B cell (primary cell): ENCODE results near the gene METTL8. TPM values are rescaled to one million over a fixed set of nuclear protein-coding genes. Genes with fewer than 3 reads are reported as not detected.

Experiments
- ATAC-seq: fragments of 200-7000 bp; cut with Tn5 transposase; one replicate; pipeline ENCODE4 v1.10.0; 2021; ENCODE audit warnings: low read depth, mild to moderate bottlenecking, moderate number of reproducible peaks, moderate library complexity
- CTCF ChIA-PET: fragments of 350-600 bp; sonication (Branson Sonifier 250); formaldehyde crosslinking; loops from one replicate; lab custom pipeline; 2021; ENCODE audit warnings: antibody characterized with exemption, inconsistent platforms; lab: Charles Lee
- POLR2A ChIA-PET: fragments of 350-600 bp; sonication (Branson Sonifier 250); formaldehyde crosslinking; loops from one replicate; lab custom pipeline; 2021; ENCODE audit warnings: antibody characterized with exemption; lab: Charles Lee
- DNase-seq: peaks from one replicate; pipeline ENCODE4 v3.0.0; 2013
- H2AFZ ChIP-seq: 2 replicates; pipeline ENCODE4 v1.6.1; 2012; ENCODE audit warnings: mild to moderate bottlenecking, low read depth, low read length; ENCODE audit not compliant: insufficient read depth, poor library complexity, severe bottlenecking
- H3K27ac ChIP-seq, 2 donors: 1 replicate in 1 of 2; 2 replicates in 1 of 2; pipeline ENCODE4 v1.5.1; 2012 to 2013; ENCODE audit warnings: low read length in 2 of 2, mild to moderate bottlenecking in 2 of 2, moderate library complexity in 1 of 2
- H3K27me3 ChIP-seq, 4 experiments: fragments of 200-600 bp in 1 of 4; sonication (generic) in 1 of 4; replicated peaks in 1 of 4; 1 replicate in 2 of 4; 2 replicates in 2 of 4; pipeline versions ENCODE4 v1.6.1 to v1.7.0; 2013 to 2016; ENCODE audit warnings: low read length in 3 of 4, mild to moderate bottlenecking in 2 of 4, mixed read lengths in 1 of 4, moderate library complexity in 1 of 4; ENCODE audit not compliant: insufficient read depth in 4 of 4, control insufficient read depth in 3 of 4; ENCODE audit errors: control extremely low read depth in 1 of 4
- H3K36me3 ChIP-seq, 2 experiments: replicated peaks in 1 of 2; 1 replicate in 1 of 2; 2 replicates in 1 of 2; pipeline versions ENCODE4 v1.6.1 to v1.7.1; 2013; ENCODE audit warnings: low read length in 1 of 2; ENCODE audit not compliant: insufficient read depth in 2 of 2, control insufficient read depth in 1 of 2; ENCODE audit errors: control extremely low read depth in 1 of 2, extremely low read depth in 1 of 2
- H3K4me1 ChIP-seq, 2 donors: fragments of 200-600 bp in 1 of 2; sonication (generic) in 1 of 2; 1 replicate in 1 of 2; 2 replicates in 1 of 2; pipeline versions ENCODE4 v1.5.1 to v1.6.1; 2013 to 2017; ENCODE audit warnings: low read length in 2 of 2; ENCODE audit not compliant: control insufficient read depth in 2 of 2, insufficient read depth in 2 of 2
- H3K4me2 ChIP-seq: replicated peaks from 2 replicates; pipeline ENCODE3; 2012; ENCODE audit warnings: mild to moderate bottlenecking, low read depth, low read length; ENCODE audit not compliant: poor library complexity, severe bottlenecking
- H3K4me3 ChIP-seq, 5 experiments: fragments of 200-600 bp in 1 of 5; sonication (generic) in 1 of 5; 1 replicate in 3 of 5; 2 replicates in 2 of 5; pipeline versions ENCODE4 v1.5.1 to v1.7.0; 2011 to 2016; ENCODE audit warnings: low read length in 4 of 5, mild to moderate bottlenecking in 4 of 5, low read depth in 2 of 5, control low read depth in 1 of 5, moderate library complexity in 1 of 5; ENCODE audit not compliant: insufficient read depth in 1 of 5; ENCODE audit errors: control extremely low read depth in 1 of 5, extremely low read depth in 1 of 5
- H3K79me2 ChIP-seq: fragments of 200-600 bp; sonication (generic); one replicate; pipeline ENCODE4 v1.6.0; 2016; ENCODE audit warnings: low read length; ENCODE audit not compliant: control insufficient read depth, insufficient read depth
- H3K9ac ChIP-seq: fragments of 200-600 bp; sonication (generic); 2 replicates; pipeline ENCODE4 v1.6.1; 2017; ENCODE audit warnings: mild to moderate bottlenecking, low read length, moderate library complexity
- H3K9me3 ChIP-seq, 3 donors: one replicate each; pipeline versions ENCODE4 v1.6.1 to v1.7.1; 2013; ENCODE audit warnings: low read length in 2 of 3; ENCODE audit not compliant: control insufficient read depth in 2 of 3, insufficient read depth in 1 of 3; ENCODE audit errors: control extremely low read depth in 1 of 3
- H4K20me1 ChIP-seq: 2 replicates; pipeline ENCODE4 v1.6.0; 2012; ENCODE audit warnings: mild to moderate bottlenecking, low read length; ENCODE audit not compliant: insufficient read depth, control insufficient read depth, poor library complexity, severe bottlenecking
- H3K27ac Mint-ChIP-seq: one replicate; pipeline ENCODE4 v1.8.0; 2021; ENCODE audit warnings: mixed read lengths
- H3K27me3 Mint-ChIP-seq: one replicate; pipeline ENCODE4 v1.8.0; 2021; ENCODE audit warnings: mixed read lengths
- H3K4me1 Mint-ChIP-seq: one replicate; pipeline ENCODE4 v1.8.0; 2021; ENCODE audit warnings: mixed read lengths
- H3K4me3 Mint-ChIP-seq: one replicate; pipeline ENCODE4 v1.8.0; 2021; ENCODE audit warnings: mixed read lengths
- H3K9me3 Mint-ChIP-seq: one replicate; pipeline ENCODE4 v1.8.0; 2022; ENCODE audit warnings: mixed read lengths; ENCODE audit not compliant: insufficient read depth
- EZH2 ChIP-seq: IDR thresholded peaks from 2 replicates; pipeline ENCODE4 v1.6.1; 2012; ENCODE audit warnings: borderline replicate concordance, low read depth, mild to moderate bottlenecking, moderate library complexity, low read length; ENCODE audit not compliant: insufficient read depth, poor library complexity, severe bottlenecking
- WGBS: methylation state at CpG from one replicate; pipeline ENCODE4 v1.1.5; 2013; ENCODE audit warnings: missing lambda C conversion rate; ENCODE audit not compliant: insufficient coverage; 5-methylcytosine and 5-hydroxymethylcytosine counted together
- intact Hi-C: fragments of 100-400 bp; cut with micrococcal nuclease; formaldehyde crosslinking; loops from one replicate; pipeline ENCODE4 v1.10.0; 2022
- polyA plus RNA-seq: library from polyadenylated mRNA; depleted of rRNA; stranded (reverse); fragments of >200 nt; gene quantifications from 2 replicates; pipeline ENCODE4 v1.2.3, GENCODE V29; 2012
- total RNA-seq, 2 donors: library from RNA; stranded (reverse); fragments of 120-200 nt in 1 of 2; gene quantifications; 1 replicate in 1 of 2; 2 replicates in 1 of 2; pipeline versions ENCODE4 v1.2.3 to v1.2.4, GENCODE V29; 2013 to 2022
- TF ChIP-seq, protein P1 (sequence below): fragments of 200-600 bp; IDR thresholded peaks from one replicate; pipeline ENCODE4 v1.8.0; 2022; ENCODE audit warnings: antibody characterized with exemption, mild to moderate bottlenecking

METTL8 gene
- total and polyA plus RNA-seq, 2 donors (not counting 1 experiment from before 2014, with no cell fraction given): 20.8 to 57.8 TPM

DNA sequence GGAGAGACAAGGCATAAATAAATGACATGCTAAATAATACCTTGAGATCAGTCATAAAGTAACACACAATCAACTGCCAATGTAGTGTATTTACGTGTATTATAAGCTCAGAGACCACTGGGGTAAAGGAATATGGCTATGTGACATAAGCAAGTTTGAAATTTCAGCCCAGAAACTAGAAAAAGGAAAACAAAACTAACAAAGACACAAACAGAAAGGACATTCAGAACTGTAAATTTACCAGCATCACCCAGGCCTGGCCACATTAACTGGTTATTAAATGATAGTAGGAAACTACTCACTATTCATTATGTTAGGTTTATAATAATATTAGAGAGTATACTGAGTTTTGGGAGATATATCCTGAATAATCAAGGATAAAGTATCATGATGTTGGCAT lies 98.8 kb downstream of the METTL8 start:
- Histone ChIP-seq H3K27ac (no peak overlapping the region), H3K9me3 (no peaks in the 10 kb centered on the region), H3K36me3 (no peaks in the 10 kb centered on the region), H3K4me2 (no peak overlapping the region), H3K27me3 (no peaks in the 10 kb centered on the region), H3K79me2 (no peaks in the 10 kb centered on the region), H3K4me3 (no peak overlapping the region), H4K20me1 (no peaks in the 10 kb centered on the region), H2AFZ (no peak overlapping the region), H3K9ac (no peak overlapping the region), H3K4me1 (peaks cover 31 to 35% of the 10 kb centered on the region in 2 donors)
- ChIA-PET CTCF (interaction anchor here (0.9 to 2.0 kb wide), 4 partner anchors 8 to 81 kb away, joined by 3 to 9 read pairs (median 4); no protein-coding TSS in a partner anchor), POLR2A (interaction anchor here (1.1 kb wide), 1 partner anchor 8 kb away, joined by 4 read pairs; no protein-coding TSS in a partner anchor)
- intact Hi-C loops: no loop called here
- ATAC-seq: no peak
- H3K4me1 Mint-ChIP-seq: peaks cover 40% of the 10 kb centered on the region
- TF ChIP-seq EZH2: no peak
- TF ChIP-seq, protein P1, sequence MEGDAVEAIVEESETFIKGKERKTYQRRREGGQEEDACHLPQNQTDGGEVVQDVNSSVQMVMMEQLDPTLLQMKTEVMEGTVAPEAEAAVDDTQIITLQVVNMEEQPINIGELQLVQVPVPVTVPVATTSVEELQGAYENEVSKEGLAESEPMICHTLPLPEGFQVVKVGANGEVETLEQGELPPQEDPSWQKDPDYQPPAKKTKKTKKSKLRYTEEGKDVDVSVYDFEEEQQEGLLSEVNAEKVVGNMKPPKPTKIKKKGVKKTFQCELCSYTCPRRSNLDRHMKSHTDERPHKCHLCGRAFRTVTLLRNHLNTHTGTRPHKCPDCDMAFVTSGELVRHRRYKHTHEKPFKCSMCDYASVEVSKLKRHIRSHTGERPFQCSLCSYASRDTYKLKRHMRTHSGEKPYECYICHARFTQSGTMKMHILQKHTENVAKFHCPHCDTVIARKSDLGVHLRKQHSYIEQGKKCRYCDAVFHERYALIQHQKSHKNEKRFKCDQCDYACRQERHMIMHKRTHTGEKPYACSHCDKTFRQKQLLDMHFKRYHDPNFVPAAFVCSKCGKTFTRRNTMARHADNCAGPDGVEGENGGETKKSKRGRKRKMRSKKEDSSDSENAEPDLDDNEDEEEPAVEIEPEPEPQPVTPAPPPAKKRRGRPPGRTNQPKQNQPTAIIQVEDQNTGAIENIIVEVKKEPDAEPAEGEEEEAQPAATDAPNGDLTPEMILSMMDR: no peak
- peak overlapping the region; percentile 28 for H3K27ac Mint-ChIP-seq
- H3K9me3 Mint-ChIP-seq: no peaks in the 10 kb centered on the region
- no peak overlapping the region for H3K4me3 Mint-ChIP-seq
- WGBS: no CpG with 5 or more reads among the region's 1 CpG
- H3K27me3 Mint-ChIP-seq: no peaks in the 10 kb centered on the region
- DNase-seq: no peak

DNA sequence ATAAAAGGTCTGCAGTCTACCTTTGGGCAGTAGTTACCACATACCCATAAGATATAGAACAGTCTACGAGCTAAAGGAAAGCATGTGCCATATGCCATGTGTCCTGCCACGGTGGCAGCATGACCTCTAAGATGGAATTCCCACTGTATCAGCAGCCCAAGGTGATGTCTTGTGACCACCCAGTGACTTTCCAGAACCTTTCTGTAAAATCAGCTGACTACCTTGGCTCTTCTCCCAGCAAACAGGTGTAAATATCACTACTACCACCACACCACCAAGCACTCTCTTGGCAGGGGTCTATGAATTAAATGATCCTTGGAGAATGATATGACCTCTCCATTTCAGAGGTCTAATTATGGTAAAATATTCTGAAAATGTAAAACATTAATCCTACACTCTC lies 99.6 kb downstream of the METTL8 start:
- Histone ChIP-seq H4K20me1 (no peaks in the 10 kb centered on the region), H3K4me2 (no peak overlapping the region), H3K36me3 (no peaks in the 10 kb centered on the region), H3K27me3 (no peaks in the 10 kb centered on the region), H3K27ac (no peak overlapping the region), H2AFZ (no peak overlapping the region), H3K9ac (no peak overlapping the region), H3K9me3 (no peaks in the 10 kb centered on the region), H3K4me1 (peaks cover 36% of the 10 kb centered on the region in 2 donors), H3K79me2 (no peaks in the 10 kb centered on the region), H3K4me3 (no peak overlapping the region)
- 82% methylated on average over 2 of the region's 2 CpGs for WGBS
- Mint-ChIP-seq H3K27ac (peak overlapping the region; percentile 51), H3K27me3 (no peaks in the 10 kb centered on the region), H3K4me1 (peaks cover 48% of the 10 kb centered on the region), H3K4me3 (no peak overlapping the region), H3K9me3 (no peaks in the 10 kb centered on the region)
- DNase-seq: no peak
- CTCF ChIA-PET: interaction anchor here (0.7 to 2.0 kb wide), 5 partner anchors 8 to 82 kb away, joined by 3 to 9 read pairs (median 3); no protein-coding TSS in a partner anchor
- no peak for ATAC-seq
- TF ChIP-seq EZH2: no peak
- TF ChIP-seq, protein P1: no peak
- intact Hi-C loops: no loop called here
- POLR2A ChIA-PET: interaction anchor here (0.8 to 1.2 kb wide), 4 partner anchors 8 to 171 kb away, joined by 3 to 5 read pairs (median 4); no protein-coding TSS in a partner anchor
